SIG-M5 treated with dmso at 0.1 percent for 504 hours (cell line): Measurements from ENCODE around the gene FMO2.

Experiments
- DNase-seq: peaks from one replicate; lab custom pipeline; 2025; ENCODE audit not compliant: unreplicated experiment; lab: John Stamatoyannopoulos, UW

FMO2 gene

GRCh38 chr1:171174560-171175294 is 10.4 kb upstream of the FMO2 start:
- DNase-seq: no peak

- DNase-seq: no peak
Observed at GRCh38 chr1:171177261-171177660, 7.8 kb upstream of the FMO2 start.

GRCh38 chr1:171179318-171180227 is 5.5 kb upstream of the FMO2 start:
- DNase-seq: no peak

- DNase-seq: no peak
Observed at GRCh38 chr1:171180670-171181069, 4.4 kb upstream of the FMO2 start.

- peak; percentile 76 for DNase-seq
Observed at GRCh38 chr1:171188388-171189266, 3.5 kb downstream of the FMO2 start.

- DNase-seq: no peak
Observed at GRCh38 chr1:171191992-171192391, 6.9 kb downstream of the FMO2 start.

- no peak for DNase-seq
Observed at GRCh38 chr1:171195767-171196166, 10.7 kb downstream of the FMO2 start.

- DNase-seq: no peak
Observed at GRCh38 chr1:171196351-171196750, 11.3 kb downstream of the FMO2 start.

- no peak for DNase-seq
Observed at GRCh38 chr1:171198081-171198480, 13.0 kb downstream of the FMO2 start.

GRCh38 chr1:171204296-171204695 is 19.2 kb downstream of the FMO2 start:
- no peak for DNase-seq

GRCh38 chr1:171206204-171206977 is 21.3 kb downstream of the FMO2 start:
- DNase-seq: no peak

GRCh38 chr1:171206978-171207355 is 21.9 kb downstream of the FMO2 start:
- DNase-seq: no peak

- no peak for DNase-seq
Observed at GRCh38 chr1:171207377-171207776, 22.3 kb downstream of the FMO2 start.

GRCh38 chr1:171210355-171210754 is 25.3 kb downstream of the FMO2 start:
- no peak for DNase-seq

- DNase-seq: peak; percentile 90
Observed at GRCh38 chr1:171212607-171213351, 27.7 kb downstream of the FMO2 start.

GRCh38 chr1:171213559-171214454 is 28.7 kb downstream of the FMO2 start:
- no peak for DNase-seq

- no peak for DNase-seq
Observed at GRCh38 chr1:171217658-171218443, 32.8 kb downstream of the FMO2 start.

- DNase-seq: no peak
Observed at GRCh38 chr1:171218661-171219060, 33.6 kb downstream of the FMO2 start.
